ENCODE measurements around the gene KCNK1. TPM values are rescaled to one million over a fixed set of nuclear protein-coding genes. Genes with fewer than 3 reads are reported as not detected.

The KCNK1 gene
- total RNA-seq, 2 donors from 2014 or later = 0.20 TPM; not detected in 1

- H3K27ac Mint-ChIP-seq = no peak overlapping the region
- peaks cover 9 to 20% of the 10 kb centered on the region in 2 donors for H3K27me3 Mint-ChIP-seq
- ATAC-seq (no peak), DNase-seq (ENCODE audit: low spot score) (no peak)
- no peaks in the 10 kb centered on the region for H3K4me1 Mint-ChIP-seq (ENCODE audit: low read depth in 2 of 2)
- no peak overlapping the region for H3K4me3 Mint-ChIP-seq
- H3K9me3 Mint-ChIP-seq = peaks cover 10% of the 10 kb centered on the region
- no peaks in the 10 kb centered on the region for H3K36me3 Mint-ChIP-seq
These were observed 18.5 kb downstream of the KCNK1 start for GRCh38 chr1:233632436-233632835.

- no peaks in the 10 kb centered on the region for H3K4me1 Mint-ChIP-seq (ENCODE audit: low read depth in 2 of 2)
- no peaks in the 10 kb centered on the region for H3K36me3 Mint-ChIP-seq
- peaks cover 9 to 20% of the 10 kb centered on the region in 2 donors for H3K27me3 Mint-ChIP-seq
- no peak overlapping the region for H3K27ac Mint-ChIP-seq
- DNase-seq (ENCODE audit: low spot score) (no peak), ATAC-seq (no peak)
- H3K9me3 Mint-ChIP-seq = peaks cover 10% of the 10 kb centered on the region
- H3K4me3 Mint-ChIP-seq = no peak overlapping the region
These were observed 22.0 kb downstream of the KCNK1 start for GRCh38 chr1:233635765-233636502.

DNA sequence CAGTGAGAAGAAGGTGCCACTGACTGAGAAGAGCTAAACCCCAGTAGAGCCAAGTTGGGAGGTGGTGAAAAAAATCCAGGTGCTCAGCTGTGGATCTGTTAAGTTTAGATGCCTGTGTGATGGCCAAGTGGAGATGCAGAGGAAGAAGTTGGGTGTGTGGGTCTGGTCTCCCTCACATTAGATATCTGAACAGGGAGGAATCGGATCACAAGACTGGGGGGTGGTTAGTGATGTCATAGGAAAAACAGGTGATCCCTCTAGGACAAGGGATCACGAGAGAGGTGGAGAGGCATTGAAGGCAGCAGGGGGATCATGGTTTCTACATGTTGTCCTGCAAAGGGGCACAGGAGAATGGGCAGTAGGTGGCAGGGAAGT, 22.6 kb downstream of the KCNK1 start:
- peaks cover 10% of the 10 kb centered on the region for H3K9me3 Mint-ChIP-seq
- H3K27me3 Mint-ChIP-seq = peaks cover 9 to 23% of the 10 kb centered on the region in 2 donors
- H3K27ac Mint-ChIP-seq = no peak overlapping the region
- DNase-seq (ENCODE audit: low spot score) (no peak), ATAC-seq (no peak)
- H3K4me3 Mint-ChIP-seq = no peak overlapping the region
- no peaks in the 10 kb centered on the region for H3K4me1 Mint-ChIP-seq (ENCODE audit: low read depth in 2 of 2)
- no peaks in the 10 kb centered on the region for H3K36me3 Mint-ChIP-seq

DNA sequence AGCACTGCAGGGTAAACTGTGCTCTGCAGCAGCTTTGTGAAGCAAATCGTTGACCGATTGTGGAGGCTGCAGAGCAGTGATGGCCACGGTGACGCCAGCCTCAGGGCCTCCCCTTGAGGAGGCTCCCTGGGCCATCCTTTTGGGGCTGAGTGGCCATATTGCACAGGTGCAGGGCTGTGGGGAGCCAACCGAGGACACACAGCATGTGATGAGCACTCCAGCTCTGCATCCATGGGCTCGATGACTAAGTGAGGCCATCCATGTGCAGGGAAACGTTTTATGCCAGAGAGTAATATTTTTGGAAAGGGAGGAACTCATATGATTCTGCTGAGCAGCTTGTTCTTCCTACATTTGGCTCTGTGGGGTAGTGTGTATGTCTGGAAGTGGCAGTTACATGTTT, 24.6 kb downstream of the KCNK1 start:
- peaks cover 10% of the 10 kb centered on the region for H3K9me3 Mint-ChIP-seq
- no peaks in the 10 kb centered on the region for H3K4me1 Mint-ChIP-seq (ENCODE audit: low read depth in 2 of 2)
- H3K27me3 Mint-ChIP-seq = peaks cover 9 to 20% of the 10 kb centered on the region in 2 donors
- ATAC-seq (no peak), DNase-seq (ENCODE audit: low spot score) (no peak)
- no peak overlapping the region for H3K4me3 Mint-ChIP-seq
- no peak overlapping the region for H3K27ac Mint-ChIP-seq
- H3K36me3 Mint-ChIP-seq = no peaks in the 10 kb centered on the region

- Mint-ChIP-seq H3K4me1 (ENCODE audit: low read depth in 2 of 2) (no peaks in the 10 kb centered on the region), H3K4me3 (no peak overlapping the region), H3K27ac (no peak overlapping the region), H3K36me3 (no peaks in the 10 kb centered on the region), H3K9me3 (peaks cover 10% of the 10 kb centered on the region), H3K27me3 (peaks cover 9 to 20% of the 10 kb centered on the region in 2 donors)
- ATAC-seq (no peak), DNase-seq (ENCODE audit: low spot score) (no peak)
These were observed 25.7 kb downstream of the KCNK1 start for GRCh38 chr1:233639611-233640010.

DNA sequence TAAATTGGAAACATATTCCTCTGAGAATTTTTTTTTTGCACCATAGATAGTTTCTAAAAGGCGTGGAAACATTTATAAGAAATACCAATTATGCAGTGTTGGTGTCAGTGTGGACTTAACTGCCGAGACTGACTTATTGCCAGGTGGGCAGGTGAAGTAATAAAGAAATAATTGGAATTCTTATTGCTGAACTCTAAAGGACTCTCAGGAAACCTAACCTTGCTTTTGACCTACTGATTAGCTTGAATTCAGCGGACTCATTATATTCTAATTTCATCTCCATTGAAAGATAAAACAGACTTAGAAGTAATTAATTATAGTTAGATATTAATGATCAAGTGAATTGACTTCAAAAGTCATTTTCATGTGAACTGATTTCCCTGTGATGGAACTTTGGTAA, 26.3 kb downstream of the KCNK1 start:
- Mint-ChIP-seq H3K36me3 (no peaks in the 10 kb centered on the region), H3K27me3 (peaks cover 9 to 22% of the 10 kb centered on the region in 2 donors)

DNA sequence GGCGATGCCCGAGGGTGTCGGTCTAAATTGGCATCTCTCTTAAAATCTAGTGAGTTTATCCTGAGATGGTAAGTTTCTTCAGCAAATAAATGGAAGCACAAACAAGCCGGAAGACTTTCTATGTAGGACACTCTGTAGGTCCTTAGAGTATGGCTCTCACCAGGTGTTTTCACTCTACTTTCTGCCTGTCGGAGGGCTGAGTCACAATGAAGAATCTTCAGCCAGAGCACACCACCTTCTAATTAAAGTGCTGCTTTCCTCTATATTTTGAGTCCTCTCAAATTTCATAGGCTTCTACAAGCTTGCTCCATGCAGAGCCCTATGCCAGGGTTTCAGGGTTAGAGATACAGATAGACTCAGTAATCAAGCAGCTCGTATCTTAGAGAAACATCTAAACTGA, 27.1 kb downstream of the KCNK1 start:
- Mint-ChIP-seq H3K27me3 (peaks cover 6 to 27% of the 10 kb centered on the region in 2 donors), H3K4me1 (ENCODE audit: low read depth in 2 of 2) (no peaks in the 10 kb centered on the region), H3K27ac (no peak overlapping the region), H3K4me3 (no peak overlapping the region), H3K36me3 (no peaks in the 10 kb centered on the region), H3K9me3 (peaks cover 7% of the 10 kb centered on the region)
- no peak for DNase-seq (ENCODE audit: low spot score)
- ATAC-seq = no peak

More for the DNA sequence above, 26.3 kb downstream of the KCNK1 start:
- ATAC-seq = no peak
- no peak for DNase-seq (ENCODE audit: low spot score)
- Mint-ChIP-seq H3K9me3 (peaks cover 10% of the 10 kb centered on the region), H3K4me3 (no peak overlapping the region), H3K27ac (no peak overlapping the region), H3K4me1 (ENCODE audit: low read depth in 2 of 2) (no peaks in the 10 kb centered on the region)

- Mint-ChIP-seq H3K4me3 (no peak overlapping the region), H3K27ac (no peak overlapping the region), H3K36me3 (no peaks in the 10 kb centered on the region), H3K9me3 (no peaks in the 10 kb centered on the region), H3K4me1 (ENCODE audit: low read depth in 2 of 2) (no peaks in the 10 kb centered on the region), H3K27me3 (peaks cover 0 to 20% of the 10 kb centered on the region in 2 donors)
- DNase-seq (ENCODE audit: low spot score) = no peak
- no peak for ATAC-seq
These were observed 33.2 kb downstream of the KCNK1 start for GRCh38 chr1:233647073-233647472.

DNA sequence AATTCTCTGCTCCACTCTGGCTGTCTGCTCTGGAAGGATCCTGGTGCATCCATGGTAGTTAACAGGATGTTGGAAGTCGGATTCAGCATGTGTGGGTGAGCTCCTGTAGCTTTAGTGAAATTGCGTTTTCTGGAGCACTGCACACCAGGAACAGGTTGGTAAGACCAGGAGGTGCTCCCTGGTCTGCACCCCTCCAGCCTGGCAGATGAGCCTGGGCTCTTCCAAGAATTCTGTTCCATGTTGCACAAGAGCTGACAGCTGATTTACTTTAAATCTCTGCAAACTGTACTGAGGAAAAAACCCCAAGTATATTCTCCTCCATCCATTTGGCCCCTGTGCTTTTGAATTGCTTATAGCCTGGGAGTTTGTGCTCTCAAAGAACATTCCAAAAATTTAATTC, 33.7 kb downstream of the KCNK1 start:
- Mint-ChIP-seq H3K36me3 (no peaks in the 10 kb centered on the region), H3K27me3 (peaks cover 0 to 20% of the 10 kb centered on the region in 2 donors), H3K9me3 (no peaks in the 10 kb centered on the region), H3K27ac (no peak overlapping the region), H3K4me1 (ENCODE audit: low read depth in 2 of 2) (no peaks in the 10 kb centered on the region), H3K4me3 (no peak overlapping the region)
- ATAC-seq = no peak
- DNase-seq (ENCODE audit: low spot score) = no peak

- DNase-seq (ENCODE audit: low spot score) = no peak
- H3K27ac Mint-ChIP-seq = no peak overlapping the region
- H3K9me3 Mint-ChIP-seq = no peaks in the 10 kb centered on the region
- H3K4me1 Mint-ChIP-seq (ENCODE audit: low read depth in 2 of 2) = no peaks in the 10 kb centered on the region
- H3K27me3 Mint-ChIP-seq = peaks cover 0 to 15% of the 10 kb centered on the region in 2 donors
- ATAC-seq = no peak
- H3K36me3 Mint-ChIP-seq = no peaks in the 10 kb centered on the region
- H3K4me3 Mint-ChIP-seq = no peak overlapping the region
These were observed 37.2 kb downstream of the KCNK1 start for GRCh38 chr1:233651061-233651460.

GRCh38 chr1:233651563-233652233, 37.8 kb downstream of the KCNK1 start:
- no peaks in the 10 kb centered on the region for H3K9me3 Mint-ChIP-seq
- no peak overlapping the region for H3K4me3 Mint-ChIP-seq
- H3K27me3 Mint-ChIP-seq = peaks cover 0 to 9% of the 10 kb centered on the region in 2 donors
- H3K36me3 Mint-ChIP-seq = no peaks in the 10 kb centered on the region
- ATAC-seq (no peak), DNase-seq (ENCODE audit: low spot score) (no peak)
- no peaks in the 10 kb centered on the region for H3K4me1 Mint-ChIP-seq (ENCODE audit: low read depth in 2 of 2)
- no peak overlapping the region for H3K27ac Mint-ChIP-seq

DNA sequence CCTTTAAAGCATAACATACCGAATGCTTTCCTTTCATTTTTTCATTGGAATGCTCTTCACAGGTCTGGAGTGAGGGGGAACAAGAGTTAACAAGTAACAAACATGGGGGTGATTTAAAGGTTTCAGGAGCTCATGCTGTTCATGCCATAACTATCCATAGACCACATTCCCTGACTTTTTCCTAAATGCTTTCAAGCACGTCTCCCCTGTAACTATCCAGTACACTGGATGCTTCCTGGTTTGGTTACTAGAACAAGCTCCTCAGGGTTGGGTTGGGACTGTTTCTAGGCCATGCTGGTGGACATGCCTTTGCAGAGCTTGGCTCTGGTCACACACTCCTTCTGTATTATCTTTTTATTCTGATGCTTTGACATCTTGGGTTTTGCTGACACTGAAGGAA, 38.6 kb downstream of the KCNK1 start:
- no peak for DNase-seq (ENCODE audit: low spot score)
- no peak for ATAC-seq
- H3K36me3 Mint-ChIP-seq = no peaks in the 10 kb centered on the region
- H3K4me3 Mint-ChIP-seq = no peak overlapping the region
- H3K4me1 Mint-ChIP-seq (ENCODE audit: low read depth in 2 of 2) = no peaks in the 10 kb centered on the region
- H3K27me3 Mint-ChIP-seq = peaks cover 0 to 5% of the 10 kb centered on the region in 2 donors
- no peak overlapping the region for H3K27ac Mint-ChIP-seq
- H3K9me3 Mint-ChIP-seq = no peaks in the 10 kb centered on the region

DNA sequence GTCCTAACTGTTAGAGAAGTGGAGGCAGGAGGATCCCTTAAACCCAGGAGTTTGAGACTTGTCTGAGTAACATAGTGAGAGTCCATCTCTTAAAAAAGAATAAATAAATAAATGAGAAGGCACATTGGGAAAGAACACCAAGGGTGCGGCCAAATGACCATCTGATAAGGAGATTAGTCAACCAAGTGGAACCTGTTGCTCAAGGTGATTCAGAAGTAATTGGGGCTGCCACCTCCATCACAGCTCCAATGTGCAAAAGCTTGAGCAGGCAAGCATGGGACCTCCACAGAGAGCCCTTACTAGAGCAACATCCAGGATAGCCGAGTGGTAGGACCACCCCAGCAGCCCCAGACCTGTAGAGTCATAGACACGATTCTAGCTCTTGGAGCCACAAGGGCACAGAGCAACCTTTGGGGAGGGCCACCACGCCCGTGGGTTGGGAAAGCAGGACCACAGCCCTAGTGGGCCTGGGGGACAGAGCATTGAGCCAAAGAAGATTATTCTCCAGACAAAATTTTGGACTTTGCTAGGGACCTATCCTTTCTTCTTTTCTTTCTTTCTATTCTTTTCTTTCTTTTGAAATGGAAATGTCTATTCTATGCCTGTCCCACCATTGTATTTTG, 40.9 kb downstream of the KCNK1 start:
- ATAC-seq (no peak), DNase-seq (ENCODE audit: low spot score) (no peak)
- H3K4me3 Mint-ChIP-seq = no peak overlapping the region
- H3K9me3 Mint-ChIP-seq = no peaks in the 10 kb centered on the region
- H3K4me1 Mint-ChIP-seq (ENCODE audit: low read depth in 2 of 2) = no peaks in the 10 kb centered on the region
- peaks cover 0 to 5% of the 10 kb centered on the region in 2 donors for H3K27me3 Mint-ChIP-seq
- H3K27ac Mint-ChIP-seq = no peak overlapping the region
- no peaks in the 10 kb centered on the region for H3K36me3 Mint-ChIP-seq

DNA sequence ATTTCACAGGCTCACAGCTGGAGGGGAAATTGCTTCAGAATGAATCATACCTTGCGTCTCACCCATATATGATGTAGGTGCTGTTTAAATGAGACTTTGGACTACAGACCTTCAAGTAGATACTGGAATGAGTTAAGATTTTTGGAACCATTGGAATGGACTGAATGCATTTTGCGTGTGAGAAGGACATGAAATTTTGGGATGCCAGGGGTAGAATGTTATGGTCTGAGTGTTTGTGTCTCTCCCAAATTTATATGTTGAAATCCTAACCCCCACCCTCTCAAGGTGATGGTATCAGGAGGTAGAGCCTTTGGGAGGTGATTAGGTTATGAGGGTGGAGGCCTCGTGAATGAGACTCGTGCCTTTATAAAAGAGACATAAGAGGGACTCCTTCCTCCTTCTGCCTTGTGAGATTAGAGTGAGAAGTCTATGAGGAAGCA, 41.4 kb downstream of the KCNK1 start:
- ATAC-seq (no peak), DNase-seq (ENCODE audit: low spot score) (no peak)
- no peaks in the 10 kb centered on the region for H3K4me1 Mint-ChIP-seq (ENCODE audit: low read depth in 2 of 2)
- H3K27ac Mint-ChIP-seq = no peak overlapping the region
- H3K27me3 Mint-ChIP-seq = peaks cover 0 to 5% of the 10 kb centered on the region in 2 donors
- no peak overlapping the region for H3K4me3 Mint-ChIP-seq
- H3K9me3 Mint-ChIP-seq = no peaks in the 10 kb centered on the region
- H3K36me3 Mint-ChIP-seq = no peaks in the 10 kb centered on the region

All from natural killer cell treated with Interleukin-12 subunit alpha and Interleukin-12 subunit beta and Interleukin-15 and Interleukin-18, amount 100 ng/mL, for 72 hours (primary cell).